GM23338 (cell line): ENCODE data around the gene SCAF4. TPM values are rescaled to one million over a fixed set of nuclear protein-coding genes. Genes with fewer than 3 reads are reported as not detected.

ENCODE experiments used
- ATAC-seq: fragments of 200-7000 bp; cut with Tn5 transposase; 3 replicates; pipeline ENCODE4 v1.9.1; 2020
- DNase-seq: peaks from one replicate; pipeline ENCODE4 v3.0.0-alpha.2; 2015; ENCODE audit warnings: low spot score
- H2AFZ ChIP-seq: fragments of 200-600 bp; sonication (generic); 2 replicates; pipeline ENCODE4 v1.8.0; 2016; ENCODE audit warnings: antibody characterized with exemption, mild to moderate bottlenecking, moderate library complexity
- H3F3A ChIP-seq: fragments of 200-600 bp; sonication (generic); replicated peaks from 2 replicates; pipeline ENCODE4 v1.8.0; 2017; ENCODE audit warnings: antibody characterized with exemption, mixed run types, low read depth
- H3K27ac ChIP-seq: fragments of 200-600 bp; sonication (generic); 2 replicates; pipeline ENCODE4 v1.6.1; 2016; ENCODE audit warnings: low read depth
- H3K27me3 ChIP-seq: fragments of 200-600 bp; sonication (generic); 2 replicates; pipeline ENCODE4 v1.8.0; 2016; ENCODE audit warnings: mild to moderate bottlenecking, mixed run types, moderate library complexity; ENCODE audit not compliant: insufficient read depth
- H3K36me3 ChIP-seq: fragments of 200-600 bp; sonication (generic); 2 replicates; pipeline ENCODE4 v1.8.0; 2016; ENCODE audit warnings: mild to moderate bottlenecking; ENCODE audit not compliant: insufficient read depth
- H3K4me1 ChIP-seq: fragments of 200-600 bp; sonication (generic); 2 replicates; pipeline ENCODE4 v1.8.0; 2016; ENCODE audit warnings: mild to moderate bottlenecking, moderate library complexity; ENCODE audit not compliant: insufficient read depth
- H3K4me2 ChIP-seq: fragments of 200-600 bp; sonication (generic); 2 replicates; pipeline ENCODE4 v1.7.1; 2017; ENCODE audit warnings: mixed run types
- H3K4me3 ChIP-seq: fragments of 200-600 bp; sonication (generic); 2 replicates; pipeline ENCODE4 v1.6.1; 2016; ENCODE audit warnings: mixed run types
- H3K79me2 ChIP-seq: fragments of 200-600 bp; sonication (generic); replicated peaks from 2 replicates; pipeline ENCODE4 v1.8.0; 2017; ENCODE audit warnings: mild to moderate bottlenecking; ENCODE audit not compliant: insufficient read depth
- H3K9me2 ChIP-seq: fragments of 200-600 bp; sonication (generic); 2 replicates; pipeline ENCODE4 v1.8.0; 2017; ENCODE audit not compliant: insufficient read depth
- H4K20me1 ChIP-seq: fragments of 200-600 bp; sonication (generic); replicated peaks from 2 replicates; pipeline ENCODE4 v1.8.0; 2017; ENCODE audit warnings: mild to moderate bottlenecking; ENCODE audit not compliant: insufficient read depth
- H3K27ac Mint-ChIP-seq: 2 replicates; pipeline ENCODE4 v1.8.0; 2020; ENCODE audit warnings: inconsistent platforms, mild to moderate bottlenecking, moderate library complexity, mixed read lengths
- H3K27me3 Mint-ChIP-seq: 3 replicates; pipeline ENCODE4 v1.8.0; 2022; ENCODE audit warnings: low read depth, mild to moderate bottlenecking, moderate library complexity, mixed read lengths, inconsistent platforms; ENCODE audit not compliant: insufficient read depth, poor library complexity
- H3K36me3 Mint-ChIP-seq: 3 replicates; pipeline ENCODE4 v1.8.0; 2021; ENCODE audit warnings: low read depth, mild to moderate bottlenecking, inconsistent platforms, moderate library complexity, mixed read lengths
- H3K4me1 Mint-ChIP-seq: 3 replicates; pipeline ENCODE4 v1.8.0; 2020; ENCODE audit warnings: mild to moderate bottlenecking, inconsistent platforms, mixed read lengths
- H3K4me3 Mint-ChIP-seq: 3 replicates; pipeline ENCODE4 v1.8.0; 2021; ENCODE audit warnings: moderate library complexity, mild to moderate bottlenecking, inconsistent platforms, mixed read lengths
- H3K9me3 Mint-ChIP-seq: 3 replicates; pipeline ENCODE4 v1.8.0; 2020; ENCODE audit warnings: moderate library complexity, mild to moderate bottlenecking, inconsistent platforms, mixed read lengths
- CREB1 ChIP-seq: fragments of 250-450 bp; sonication (Bioruptor Pico); IDR thresholded peaks from 2 replicates; pipeline ENCODE4 v1.5.0; 2020; ENCODE audit warnings: low read depth, mild to moderate bottlenecking, moderate library complexity
- ETS1 ChIP-seq: IDR thresholded peaks from 2 replicates; pipeline ENCODE4 v1.6.1; 2016; ENCODE audit warnings: antibody characterized with exemption
- EZH2 ChIP-seq: fragments of 200-600 bp; sonication (generic); IDR thresholded peaks from one replicate; pipeline ENCODE4 v1.8.0; 2017; ENCODE audit warnings: antibody characterized with exemption, mild to moderate bottlenecking, low read depth; ENCODE audit not compliant: unreplicated experiment
- EZH2phosphoT487 ChIP-seq: fragments of 200-600 bp; sonication (generic); IDR thresholded peaks from one replicate; pipeline ENCODE4 v1.8.1; 2018; ENCODE audit warnings: antibody characterized with exemption; ENCODE audit not compliant: unreplicated experiment
- JUNB ChIP-seq: IDR thresholded peaks from one replicate; pipeline ENCODE4 v1.6.1; 2016; ENCODE audit warnings: antibody characterized with exemption; ENCODE audit not compliant: unreplicated experiment
- NANOG ChIP-seq: IDR thresholded peaks from 2 replicates; pipeline ENCODE4 v1.6.1; 2016; ENCODE audit warnings: antibody characterized with exemption, borderline replicate concordance
- POLR2AphosphoS5 ChIP-seq: IDR thresholded peaks from 2 replicates; pipeline ENCODE4 v1.6.1; 2016; ENCODE audit warnings: antibody characterized with exemption, low read depth
- REST ChIP-seq: IDR thresholded peaks from one replicate; pipeline ENCODE4 v1.6.1; 2018; ENCODE audit warnings: antibody characterized with exemption; ENCODE audit not compliant: unreplicated experiment
- STAT1 ChIP-seq: IDR thresholded peaks from one replicate; pipeline ENCODE4 v1.6.1; 2016; ENCODE audit warnings: antibody characterized with exemption; ENCODE audit not compliant: unreplicated experiment
- ZNF114 ChIP-seq: fragments of 250-450 bp; sonication (Bioruptor Pico); IDR thresholded peaks from 2 replicates; pipeline ENCODE4 v1.5.0; 2020; ENCODE audit warnings: mild to moderate bottlenecking, moderate library complexity
- ZNF331 ChIP-seq: fragments of 250-450 bp; sonication (Bioruptor Pico); IDR thresholded peaks from 2 replicates; pipeline ENCODE4 v1.5.0; 2020; ENCODE audit warnings: low read depth, mild to moderate bottlenecking, moderate library complexity
- polyA plus RNA-seq: library from polyadenylated mRNA; unstranded; fragments of >200 nt; fragmentation: Nextera tagmentation; extraction: Ambion mirVana; gene quantifications from 2 replicates; pipeline ENCODE4 v1.2.1, GENCODE V29; 2016
- total RNA-seq: library from RNA; depleted of rRNA; stranded (reverse); fragments of >200 nt; shearing (Covaris generic); gene quantifications from 2 replicates; pipeline ENCODE4 v1.2.3, GENCODE V29; 2014
- TF ChIP-seq, protein P1 (sequence below), 2 experiments: fragments of 200-600 bp in 1 of 2; sonication (generic) in 1 of 2; conservative IDR thresholded peaks; 2 replicates each; pipeline versions ENCODE4 v1.5.1 to v1.6.1; 2016 to 2017; ENCODE audit warnings: antibody characterized with exemption in 2 of 2, low read depth in 2 of 2, mild to moderate bottlenecking in 2 of 2, moderate library complexity in 1 of 2

SCAF4 gene
- total and polyA plus RNA-seq, 2 experiments from 2014 or later = 29.7 to 45.8 TPM

DNA sequence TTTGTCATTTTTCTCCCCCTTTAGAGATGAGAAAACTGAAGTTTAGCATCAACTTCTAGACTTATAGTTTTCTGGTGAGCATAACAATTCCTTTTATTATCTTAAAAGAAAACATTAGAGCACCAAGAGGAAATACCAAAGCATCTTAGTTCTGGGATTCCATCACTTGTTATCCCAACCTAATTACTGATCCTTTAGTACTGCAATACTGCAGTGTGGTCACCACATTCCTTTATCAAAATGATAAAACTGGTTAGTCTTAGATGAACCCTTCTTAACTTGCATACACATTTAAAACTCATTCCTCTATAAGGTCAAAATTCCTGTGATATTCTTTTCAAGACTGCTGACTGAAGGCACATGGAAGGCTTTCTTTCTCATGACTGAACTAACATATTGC is 49.3 kb downstream of the SCAF4 start (continued):
- TF ChIP-seq EZH2phosphoT487 = no peak
- TF ChIP-seq CREB1 (CRISPR knock-in tag) = no peak
- no peak for TF ChIP-seq NANOG
- no peak for TF ChIP-seq POLR2AphosphoS5
- no peak for TF ChIP-seq ETS1
- TF ChIP-seq STAT1 = no peak
- TF ChIP-seq EZH2 = no peak
- no peak for TF ChIP-seq ZNF331 (CRISPR knock-in tag)
- no peak for TF ChIP-seq REST

DNA sequence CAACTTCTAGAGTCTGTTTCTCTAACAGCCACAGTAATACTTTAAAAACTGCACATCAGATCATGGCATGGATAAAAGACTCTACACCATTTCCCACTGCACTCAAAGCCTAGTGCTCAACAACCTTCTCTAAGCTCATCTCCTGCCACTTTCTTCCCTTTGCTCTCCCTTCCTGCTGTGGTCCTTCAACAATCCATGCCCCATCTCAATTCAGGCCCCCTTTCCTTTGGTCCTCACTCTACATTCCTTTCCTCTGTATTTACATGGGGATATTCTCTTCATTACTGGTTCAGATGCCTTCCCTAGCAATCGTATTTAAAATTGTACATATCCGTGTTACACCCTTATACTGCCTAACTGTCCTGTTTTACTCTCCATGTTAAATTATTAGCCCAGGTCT is 53.4 kb downstream of the SCAF4 start:
- Histone ChIP-seq H4K20me1 (peaks cover 5% of the 10 kb centered on the region), H3K4me2 (no peak overlapping the region), H3K36me3 (peaks cover 10% of the 10 kb centered on the region; the same call in 1 of the 2 replicates), H3F3A (no peaks in the 10 kb centered on the region), H3K27me3 (no peaks in the 10 kb centered on the region), H3K27ac (no peak overlapping the region), H3K4me3 (no peak overlapping the region), H2AFZ (no peak overlapping the region), H3K9me2 (no peaks in the 10 kb centered on the region), H3K4me1 (no peaks in the 10 kb centered on the region), H3K79me2 (peaks cover 10% of the 10 kb centered on the region)
- DNase-seq (no peak), ATAC-seq (no peak)
- peaks cover 22% of the 10 kb centered on the region; the same call in 2 of the 3 replicates for H3K36me3 Mint-ChIP-seq
- no peaks in the 10 kb centered on the region for H3K4me1 Mint-ChIP-seq
- H3K4me3 Mint-ChIP-seq = no peak overlapping the region
- H3K27me3 Mint-ChIP-seq = no peaks in the 10 kb centered on the region
- no peaks in the 10 kb centered on the region for H3K9me3 Mint-ChIP-seq
- H3K27ac Mint-ChIP-seq = no peak overlapping the region
- TF ChIP-seq, protein P1, sequence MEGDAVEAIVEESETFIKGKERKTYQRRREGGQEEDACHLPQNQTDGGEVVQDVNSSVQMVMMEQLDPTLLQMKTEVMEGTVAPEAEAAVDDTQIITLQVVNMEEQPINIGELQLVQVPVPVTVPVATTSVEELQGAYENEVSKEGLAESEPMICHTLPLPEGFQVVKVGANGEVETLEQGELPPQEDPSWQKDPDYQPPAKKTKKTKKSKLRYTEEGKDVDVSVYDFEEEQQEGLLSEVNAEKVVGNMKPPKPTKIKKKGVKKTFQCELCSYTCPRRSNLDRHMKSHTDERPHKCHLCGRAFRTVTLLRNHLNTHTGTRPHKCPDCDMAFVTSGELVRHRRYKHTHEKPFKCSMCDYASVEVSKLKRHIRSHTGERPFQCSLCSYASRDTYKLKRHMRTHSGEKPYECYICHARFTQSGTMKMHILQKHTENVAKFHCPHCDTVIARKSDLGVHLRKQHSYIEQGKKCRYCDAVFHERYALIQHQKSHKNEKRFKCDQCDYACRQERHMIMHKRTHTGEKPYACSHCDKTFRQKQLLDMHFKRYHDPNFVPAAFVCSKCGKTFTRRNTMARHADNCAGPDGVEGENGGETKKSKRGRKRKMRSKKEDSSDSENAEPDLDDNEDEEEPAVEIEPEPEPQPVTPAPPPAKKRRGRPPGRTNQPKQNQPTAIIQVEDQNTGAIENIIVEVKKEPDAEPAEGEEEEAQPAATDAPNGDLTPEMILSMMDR (conservative IDR thresholded peaks at IDR 0.05; ENCODE audit: low read depth in 2 of 2) = no peak
- no peak for TF ChIP-seq EZH2phosphoT487
- no peak for TF ChIP-seq JUNB
- TF ChIP-seq ETS1 = no peak
- TF ChIP-seq CREB1 (CRISPR knock-in tag) = no peak
- no peak for TF ChIP-seq REST
- TF ChIP-seq ZNF114 (CRISPR knock-in tag) = no peak
